Adipocyte (in vitro differentiated cells): ENCODE results near the gene STRIP2.

Experiments used
- DNase-seq: peaks from one replicate; pipeline ENCODE4 v3.0.0-alpha.2; 2015; ENCODE audit warnings: low read depth
- H3K27me3 ChIP-seq: replicated peaks from 2 replicates; pipeline ENCODE4 v1.7.0; 2013; ENCODE audit warnings: mild to moderate bottlenecking, low read length, moderate library complexity; ENCODE audit not compliant: control insufficient read depth, insufficient read depth
- H3K36me3 ChIP-seq: 2 replicates; pipeline ENCODE4 v1.7.0; 2013; ENCODE audit warnings: low read length, mild to moderate bottlenecking, moderate library complexity; ENCODE audit not compliant: control insufficient read depth, insufficient read depth, severe bottlenecking
- H3K4me1 ChIP-seq: 2 replicates; pipeline ENCODE4 v1.7.0; 2013; ENCODE audit warnings: mild to moderate bottlenecking, low read length, moderate library complexity; ENCODE audit not compliant: control insufficient read depth, insufficient read depth
- H3K4me3 ChIP-seq: 2 replicates; pipeline ENCODE4 v1.7.0; 2013; ENCODE audit warnings: mild to moderate bottlenecking, low read length, moderate library complexity
- H3K9ac ChIP-seq: 2 replicates; pipeline ENCODE4 v1.7.0; 2013; ENCODE audit warnings: mild to moderate bottlenecking, low read length, moderate library complexity
- H3K9me3 ChIP-seq: 2 replicates; pipeline ENCODE4 v1.7.0; 2013; ENCODE audit warnings: mild to moderate bottlenecking, low read length, moderate library complexity; ENCODE audit not compliant: control insufficient read depth

STRIP2 gene

GRCh38 chr7:129536323-129536722 is 102.1 kb downstream of the STRIP2 start:
- DNase-seq = no peak
- Histone ChIP-seq H3K4me1 (no peaks in the 10 kb centered on the region), H3K4me3 (no peak overlapping the region), H3K36me3 (no peaks in the 10 kb centered on the region), H3K9me3 (peaks cover 2% of the 10 kb centered on the region), H3K27me3 (no peaks in the 10 kb centered on the region), H3K9ac (no peak overlapping the region)
